HuH-7 (cell line): ENCODE results near the gene CDKL1.
"Not testable (repeated sequence)": the region's sequence is repeated elsewhere in the genome, so short reads cannot be mapped to it uniquely, and the experiment has no call there.

Source experiments
- DNase-seq: peaks from one replicate; pipeline ENCODE4 v3.0.0; 2011; ENCODE audit warnings: low spot score

The CDKL1 gene

GRCh38 chr14:50331596-50331995 is 65.1 kb downstream of the CDKL1 start:
- no peak for DNase-seq

GRCh38 chr14:50321009-50321660 is 75.5 kb downstream of the CDKL1 start:
- DNase-seq: peak; percentile 29

- DNase-seq: no peak
These were observed 76.4 kb downstream of the CDKL1 start for GRCh38 chr14:50320283-50320682.

GRCh38 chr14:50319721-50320120 is 77.0 kb downstream of the CDKL1 start:
- no peak for DNase-seq

GRCh38 chr14:50319293-50319692 is 77.4 kb downstream of the CDKL1 start:
- DNase-seq: no peak

GRCh38 chr14:50318031-50318626 is 78.6 kb downstream of the CDKL1 start:
- DNase-seq: peak; percentile 26

- DNase-seq: not testable (repeated sequence)
These were observed 82.6 kb downstream of the CDKL1 start for GRCh38 chr14:50314098-50314497.

GRCh38 chr14:50312734-50313054 is 84.0 kb downstream of the CDKL1 start:
- no peak for DNase-seq

GRCh38 chr14:50311972-50312733 is 84.5 kb downstream of the CDKL1 start, which contains the start of the genes DMAC2L and L2HGDH:
TSS of gene DMAC2L (plus strand) at chr14:50312324. CDS start at chr14:50321488, 9,164 bp downstream.
TSS of gene L2HGDH (minus strand) at chr14:50312229. CDS start at chr14:50312150, 79 bp downstream.
- peak; percentile 91 for DNase-seq

- peak; percentile 70 for DNase-seq
These were observed 85.2 kb downstream of the CDKL1 start for GRCh38 chr14:50311337-50311971.

- DNase-seq: no peak
These were observed 86.2 kb downstream of the CDKL1 start for GRCh38 chr14:50310445-50310844.

GRCh38 chr14:50308363-50308915 is 88.2 kb downstream of the CDKL1 start:
- DNase-seq: no peak

GRCh38 chr14:50303744-50304471 is 92.8 kb downstream of the CDKL1 start:
- DNase-seq: peak; percentile 49

GRCh38 chr14:50301914-50302313 is 94.8 kb downstream of the CDKL1 start:
- DNase-seq: no peak

GRCh38 chr14:50299585-50299984 is 97.1 kb downstream of the CDKL1 start:
- no peak for DNase-seq

GRCh38 chr14:50290306-50290705 is 106.4 kb downstream of the CDKL1 start:
- no peak for DNase-seq

GRCh38 chr14:50288146-50288545 is 108.5 kb downstream of the CDKL1 start:
- DNase-seq: no peak

- DNase-seq: no peak
These were observed 110.8 kb downstream of the CDKL1 start for GRCh38 chr14:50285861-50286260.
